HepG2 (cell line): ENCODE data around the gene SYVN1. TPM values are rescaled to one million over a fixed set of nuclear protein-coding genes. Genes with fewer than 3 reads are reported as not detected.

Source experiments
- CCDC6 ChIP-seq: sonication (generic); formaldehyde crosslinking; IDR thresholded peaks from 2 replicates; pipeline ENCODE4 v1.8.1; 2022; ENCODE audit warnings: mild to moderate bottlenecking, missing genetic modification reagents, moderate library complexity
- SAFB2 ChIP-seq: sonication (generic); formaldehyde crosslinking; IDR thresholded peaks from 2 replicates; pipeline ENCODE4 v1.5.1; 2020; ENCODE audit warnings: missing genetic modification reagents, low read depth, mild to moderate bottlenecking, borderline replicate concordance
- SRY ChIP-seq: sonication (generic); formaldehyde crosslinking; IDR thresholded peaks from 2 replicates; pipeline ENCODE4 v1.8.0; 2022; ENCODE audit warnings: mild to moderate bottlenecking, missing genetic modification reagents
- ZNF776 ChIP-seq: sonication (generic); formaldehyde crosslinking; IDR thresholded peaks from 2 replicates; pipeline ENCODE4 v1.4.0; 2020; ENCODE audit warnings: mild to moderate bottlenecking, missing genetic modification reagents
- polyA plus RNA-seq, 8 experiments: library from polyadenylated mRNA; depleted of rRNA in 3 of 8; stranded (reverse) in 7 of 8; unstranded in 1 of 8; fragments of >200 nt; fragmentation: Illumina TruSeq in 4 of 8; extraction: Trizol in 4 of 8; gene quantifications; 2 replicates each; pipeline versions ENCODE4 v1.2.1 to v1.2.3, GENCODE V29; 2011 to 2016; ENCODE audit warnings: low read depth in 4 of 8, missing spikeins in 1 of 8, mixed read lengths in 1 of 8; ENCODE audit not compliant: insufficient read depth in 1 of 8
- total RNA-seq, 5 experiments: library from RNA; depleted of rRNA; stranded (reverse); fragments of >200 nt; fragmentation: Illumina TruSeq; extraction: Trizol; gene quantifications; 2 replicates each; pipeline ENCODE4 v1.2.3, GENCODE V29; 2016; ENCODE audit warnings: low read depth in 1 of 5
- TF ChIP-seq, protein P1 (sequence below): sonication (generic); formaldehyde crosslinking; IDR thresholded peaks from 2 replicates; pipeline ENCODE4 v1.9.0; 2021; ENCODE audit warnings: mild to moderate bottlenecking, missing genetic modification reagents

SYVN1 gene
- total and polyA plus RNA-seq, 2 of the 13 experiments (the other 11 are each of a cell fraction or from before 2014, with no cell fraction given): 10.3 to 22.5 TPM

DNA sequence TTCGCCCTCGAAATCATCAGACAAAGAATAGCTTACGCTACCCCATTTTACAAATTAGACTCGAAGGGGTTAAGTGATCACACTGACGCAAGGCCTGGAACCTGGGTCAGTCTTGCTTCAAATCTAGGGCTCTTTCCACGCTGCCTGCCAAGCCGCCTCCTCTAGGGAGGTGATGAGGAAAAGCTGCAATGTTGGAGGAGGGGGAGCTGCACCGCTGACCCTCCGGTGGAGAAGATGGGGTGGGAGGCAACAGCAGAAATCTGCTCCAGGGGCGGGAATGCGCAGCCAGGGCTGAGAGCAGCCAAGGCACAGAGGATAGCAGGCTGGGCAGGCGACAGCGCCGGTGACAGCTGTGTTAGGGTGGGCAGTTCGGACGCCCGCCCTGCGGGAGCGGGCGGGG lies 595 bp downstream of the SYVN1 start (continued):
- TF ChIP-seq, protein P1, sequence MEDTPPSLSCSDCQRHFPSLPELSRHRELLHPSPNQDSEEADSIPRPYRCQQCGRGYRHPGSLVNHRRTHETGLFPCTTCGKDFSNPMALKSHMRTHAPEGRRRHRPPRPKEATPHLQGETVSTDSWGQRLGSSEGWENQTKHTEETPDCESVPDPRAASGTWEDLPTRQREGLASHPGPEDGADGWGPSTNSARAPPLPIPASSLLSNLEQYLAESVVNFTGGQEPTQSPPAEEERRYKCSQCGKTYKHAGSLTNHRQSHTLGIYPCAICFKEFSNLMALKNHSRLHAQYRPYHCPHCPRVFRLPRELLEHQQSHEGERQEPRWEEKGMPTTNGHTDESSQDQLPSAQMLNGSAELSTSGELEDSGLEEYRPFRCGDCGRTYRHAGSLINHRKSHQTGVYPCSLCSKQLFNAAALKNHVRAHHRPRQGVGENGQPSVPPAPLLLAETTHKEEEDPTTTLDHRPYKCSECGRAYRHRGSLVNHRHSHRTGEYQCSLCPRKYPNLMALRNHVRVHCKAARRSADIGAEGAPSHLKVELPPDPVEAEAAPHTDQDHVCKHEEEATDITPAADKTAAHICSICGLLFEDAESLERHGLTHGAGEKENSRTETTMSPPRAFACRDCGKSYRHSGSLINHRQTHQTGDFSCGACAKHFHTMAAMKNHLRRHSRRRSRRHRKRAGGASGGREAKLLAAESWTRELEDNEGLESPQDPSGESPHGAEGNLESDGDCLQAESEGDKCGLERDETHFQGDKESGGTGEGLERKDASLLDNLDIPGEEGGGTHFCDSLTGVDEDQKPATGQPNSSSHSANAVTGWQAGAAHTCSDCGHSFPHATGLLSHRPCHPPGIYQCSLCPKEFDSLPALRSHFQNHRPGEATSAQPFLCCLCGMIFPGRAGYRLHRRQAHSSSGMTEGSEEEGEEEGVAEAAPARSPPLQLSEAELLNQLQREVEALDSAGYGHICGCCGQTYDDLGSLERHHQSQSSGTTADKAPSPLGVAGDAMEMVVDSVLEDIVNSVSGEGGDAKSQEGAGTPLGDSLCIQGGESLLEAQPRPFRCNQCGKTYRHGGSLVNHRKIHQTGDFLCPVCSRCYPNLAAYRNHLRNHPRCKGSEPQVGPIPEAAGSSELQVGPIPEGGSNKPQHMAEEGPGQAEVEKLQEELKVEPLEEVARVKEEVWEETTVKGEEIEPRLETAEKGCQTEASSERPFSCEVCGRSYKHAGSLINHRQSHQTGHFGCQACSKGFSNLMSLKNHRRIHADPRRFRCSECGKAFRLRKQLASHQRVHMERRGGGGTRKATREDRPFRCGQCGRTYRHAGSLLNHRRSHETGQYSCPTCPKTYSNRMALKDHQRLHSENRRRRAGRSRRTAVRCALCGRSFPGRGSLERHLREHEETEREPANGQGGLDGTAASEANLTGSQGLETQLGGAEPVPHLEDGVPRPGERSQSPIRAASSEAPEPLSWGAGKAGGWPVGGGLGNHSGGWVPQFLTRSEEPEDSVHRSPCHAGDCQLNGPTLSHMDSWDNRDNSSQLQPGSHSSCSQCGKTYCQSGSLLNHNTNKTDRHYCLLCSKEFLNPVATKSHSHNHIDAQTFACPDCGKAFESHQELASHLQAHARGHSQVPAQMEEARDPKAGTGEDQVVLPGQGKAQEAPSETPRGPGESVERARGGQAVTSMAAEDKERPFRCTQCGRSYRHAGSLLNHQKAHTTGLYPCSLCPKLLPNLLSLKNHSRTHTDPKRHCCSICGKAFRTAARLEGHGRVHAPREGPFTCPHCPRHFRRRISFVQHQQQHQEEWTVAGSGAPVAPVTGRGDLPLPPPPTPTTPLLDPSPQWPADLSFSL (CRISPR knock-in tag): 0 out of 2 replicates have a peak, but pooled peaks have one; percentile 28
- TF ChIP-seq SAFB2 (CRISPR knock-in tag): no peak
- 0 out of 2 replicates have a peak, but pooled peaks have one; percentile 16 for TF ChIP-seq ZNF776
- TF ChIP-seq SRY: 0 out of 2 replicates have a peak, but pooled peaks have one; percentile 5
- no peak for TF ChIP-seq CCDC6 (CRISPR knock-in tag)
